OCI-LY1 (cell line): ENCODE measurements around the gene SYNGR4.
"Not testable (repeated sequence)": the region's sequence is repeated elsewhere in the genome, so short reads cannot be mapped to it uniquely, and the experiment has no call there.

Source experiments
- H2AFZ ChIP-seq: fragments of 200-600 bp; sonication (generic), shearing (Covaris generic); 2 replicates; pipeline ENCODE4 v1.6.0; 2014; ENCODE audit warnings: antibody characterized with exemption, mild to moderate bottlenecking, low read length
- H3F3A ChIP-seq: fragments of 200-600 bp; sonication (generic), shearing (Covaris generic); 2 replicates; pipeline ENCODE4 v1.6.0; 2014; ENCODE audit warnings: mild to moderate bottlenecking, antibody characterized with exemption, low read length, moderate library complexity; ENCODE audit not compliant: insufficient read depth
- H3K27ac ChIP-seq: fragments of 200-600 bp; sonication (generic); 2 replicates; pipeline ENCODE4 v1.5.1; 2014; ENCODE audit warnings: low read length, mixed run types, mild to moderate bottlenecking, low read depth; ENCODE audit not compliant: poor library complexity, severe bottlenecking
- H3K27me3 ChIP-seq: fragments of 200-600 bp; sonication (generic); 2 replicates; pipeline ENCODE4 v1.6.0; 2014; ENCODE audit warnings: antibody characterized with exemption, mild to moderate bottlenecking, low read length, moderate library complexity; ENCODE audit not compliant: insufficient read depth
- H3K36me3 ChIP-seq: fragments of 200-600 bp; sonication (generic); 2 replicates; pipeline ENCODE4 v1.6.1; 2014; ENCODE audit warnings: mild to moderate bottlenecking, antibody characterized with exemption, low read length, moderate library complexity, mixed read lengths; ENCODE audit not compliant: insufficient read depth
- H3K4me1 ChIP-seq: fragments of 200-600 bp; sonication (generic); 2 replicates; pipeline ENCODE4 v1.5.1; 2014; ENCODE audit warnings: mild to moderate bottlenecking, low read length, moderate library complexity; ENCODE audit not compliant: insufficient read depth, severe bottlenecking
- H3K4me2 ChIP-seq: fragments of 200-600 bp; sonication (generic), shearing (Covaris generic); 2 replicates; pipeline ENCODE4 v1.6.1; 2014; ENCODE audit warnings: low read length
- H3K4me3 ChIP-seq: fragments of 200-600 bp; sonication (generic); 2 replicates; pipeline ENCODE4 v1.5.1; 2014; ENCODE audit warnings: low read length, low read depth, mild to moderate bottlenecking, mixed read lengths; ENCODE audit not compliant: poor library complexity, severe bottlenecking
- H3K79me2 ChIP-seq: fragments of 200-600 bp; shearing (Covaris generic); 2 replicates; pipeline ENCODE4 v1.6.1; 2016; ENCODE audit warnings: mixed run types, low read length, mixed read lengths; ENCODE audit not compliant: insufficient read depth
- H3K9ac ChIP-seq: fragments of 200-600 bp; sonication (generic), shearing (Covaris generic); 2 replicates; pipeline ENCODE4 v1.6.1; 2014; ENCODE audit warnings: mild to moderate bottlenecking, low read length, mixed read lengths
- H3K9me2 ChIP-seq: fragments of 200-600 bp; sonication (generic), shearing (Covaris generic); 2 replicates; pipeline ENCODE4 v1.6.1; 2014; ENCODE audit warnings: low read depth, mild to moderate bottlenecking, low read length, mixed read lengths
- H3K9me3 ChIP-seq: fragments of 200-600 bp; shearing (Covaris generic); 2 replicates; pipeline ENCODE4 v1.6.1; 2014; ENCODE audit warnings: low read length, mixed read lengths
- H4K20me1 ChIP-seq: fragments of 200-600 bp; sonication (generic), shearing (Covaris generic); 2 replicates; pipeline ENCODE4 v1.6.0; 2016; ENCODE audit warnings: mild to moderate bottlenecking, low read length; ENCODE audit not compliant: insufficient read depth
- CTCF ChIP-seq: fragments of 200-600 bp; sonication (generic), shearing (Covaris generic); IDR thresholded peaks from 2 replicates; pipeline ENCODE4 v1.5.1; 2017; ENCODE audit warnings: mild to moderate bottlenecking, antibody characterized with exemption, low read length, moderate library complexity, mixed read lengths
- EZH2 ChIP-seq: fragments of 200-600 bp; sonication (generic), shearing (Covaris generic); IDR thresholded peaks from 2 replicates; pipeline ENCODE4 v1.8.0; 2017; ENCODE audit warnings: borderline replicate concordance, mixed run types, mild to moderate bottlenecking, antibody characterized with exemption, low read length, moderate library complexity, mixed read lengths

SYNGR4 gene

GRCh38 chr19:48390188-48391099, 26.3 kb downstream of the SYNGR4 start:
- Histone ChIP-seq H3K4me3 (peak overlapping the region; percentile 98), H3K9ac (peak overlapping the region; percentile 98), H3K36me3 (peaks cover 20% of the 10 kb centered on the region), H3K9me2 (no peaks in the 10 kb centered on the region), H2AFZ (peak overlapping the region; percentile 38; the same call in 1 of the 2 replicates), H3K4me2 (peak overlapping the region; percentile 95), H3K27ac (peak overlapping the region; percentile 58), H3K27me3 (no peaks in the 10 kb centered on the region; the same call in 1 of the 2 replicates), H3K79me2 (no peaks in the 10 kb centered on the region), H3K4me1 (peaks cover 5% of the 10 kb centered on the region), H3K9me3 (no peaks in the 10 kb centered on the region), H3F3A (no peaks in the 10 kb centered on the region), H4K20me1 (no peaks in the 10 kb centered on the region)
- TF ChIP-seq CTCF: peak; percentile 47
- no peak for TF ChIP-seq EZH2

- Histone ChIP-seq H3K4me2 (peak within 1 kb of the TSS; percentile 95), H3K4me1 (peaks cover 5% of the 10 kb centered on the region), H3K36me3 (peaks cover 14% of the 10 kb centered on the region; the same call in 1 of the 2 replicates), H3K27ac (peak within 1 kb of the TSS; percentile 58), H3K27me3 (no peaks in the 10 kb centered on the region; the same call in 1 of the 2 replicates), H3K79me2 (no peaks in the 10 kb centered on the region), H3F3A (no peaks in the 10 kb centered on the region), H3K4me3 (peak within 1 kb of the TSS; percentile 98), H3K9me3 (no peaks in the 10 kb centered on the region), H3K9me2 (no peaks in the 10 kb centered on the region), H2AFZ (peak within 1 kb of the TSS; percentile 38; the same call in 1 of the 2 replicates), H3K9ac (peak within 1 kb of the TSS; percentile 98), H4K20me1 (no peaks in the 10 kb centered on the region)
- TF ChIP-seq EZH2 (no peak), CTCF (peak; percentile 85)
These were observed 27.2 kb downstream of the SYNGR4 start, which contains the start of gene KDELR1 for GRCh38 chr19:48391100-48392005. Gene KDELR1 (minus strand): TSS chr19:48391551. CDS start chr19:48391358, 193 bp downstream.

GRCh38 chr19:48392006-48392344, 27.8 kb downstream of the SYNGR4 start:
- Histone ChIP-seq H3K4me2 (peak overlapping the region; percentile 95; the same call in 1 of the 2 replicates), H3K36me3 (peaks cover 13% of the 10 kb centered on the region; the same call in 1 of the 2 replicates), H3K4me3 (peak overlapping the region; percentile 98)
- H3K9me3 ChIP-seq, H3F3A ChIP-seq, H2AFZ ChIP-seq, H3K9ac ChIP-seq, H3K27ac ChIP-seq, H3K4me1 ChIP-seq, H3K79me2 ChIP-seq, H3K27me3 ChIP-seq, H4K20me1 ChIP-seq, H3K9me2 ChIP-seq: not testable (repeated sequence)
